Endometrial microvascular endothelial cells (primary cell): ENCODE measurements around the gene TRAPPC12. TPM values are rescaled to one million over a fixed set of nuclear protein-coding genes. Genes with fewer than 3 reads are reported as not detected.
"Not testable (repeated sequence)": the region's sequence is repeated elsewhere in the genome, so short reads cannot be mapped to it uniquely, and the experiment has no call there.

Experiments used
- in situ Hi-C: cut with HindIII; loops from 2 replicates; pipeline ENCODE4 v1.10.0; 2017; ENCODE audit warnings: low sequenced_read_pairs, low pct_unique_long_range_greater_than_20kb; ENCODE audit errors: inconsistent ontology term
- total RNA-seq: library from RNA; depleted of rRNA; stranded (reverse); fragments of >200 nt; gene quantifications from one replicate; pipeline ENCODE4 v1.2.3, GENCODE V29; 2015; ENCODE audit errors: inconsistent ontology term

The TRAPPC12 gene
- total RNA-seq, 1 donor from 2014 or later: 66.1 TPM

DNA sequence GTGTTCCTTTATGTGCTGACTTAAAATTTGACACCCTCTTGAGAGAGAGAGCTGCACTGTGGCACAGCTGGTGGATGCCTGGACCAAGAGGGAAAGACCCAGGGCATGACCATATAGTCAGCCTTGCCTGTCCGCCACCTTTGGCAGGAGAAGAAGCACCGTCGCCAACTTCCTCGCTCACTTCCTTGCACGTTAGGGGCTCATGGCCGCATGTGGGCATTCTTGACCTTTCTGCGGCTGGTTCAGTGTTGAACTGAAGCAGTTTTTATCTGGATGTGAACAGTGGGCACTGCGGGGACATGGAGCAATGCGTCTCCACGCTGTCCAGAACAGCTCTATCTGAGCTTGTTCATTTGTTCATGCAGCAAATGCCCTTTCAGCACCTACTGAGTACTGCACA is 66.9 kb downstream of the TRAPPC12 start:
- in situ Hi-C loops: no loop called here

DNA sequence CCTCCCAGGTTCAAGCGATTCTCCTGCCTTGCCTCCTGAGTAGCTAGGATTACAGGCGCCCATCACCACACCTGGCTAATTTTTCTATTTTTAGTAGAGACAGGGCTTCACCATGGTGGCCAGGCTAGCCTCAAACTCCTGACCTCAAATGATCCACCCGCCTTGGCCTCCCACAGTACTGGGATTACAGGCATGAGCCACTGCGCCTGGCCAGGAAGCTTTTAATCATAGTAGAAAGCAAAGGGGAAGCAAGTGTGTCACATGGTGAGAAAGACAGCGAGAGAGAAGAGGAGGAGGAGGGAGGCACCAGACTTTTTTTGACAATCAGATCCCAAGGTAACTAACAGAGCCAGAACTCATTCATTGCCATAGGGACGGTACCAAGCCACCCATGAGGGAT is 67.7 kb downstream of the TRAPPC12 start:
- in situ Hi-C loops: not testable (repeated sequence)

DNA sequence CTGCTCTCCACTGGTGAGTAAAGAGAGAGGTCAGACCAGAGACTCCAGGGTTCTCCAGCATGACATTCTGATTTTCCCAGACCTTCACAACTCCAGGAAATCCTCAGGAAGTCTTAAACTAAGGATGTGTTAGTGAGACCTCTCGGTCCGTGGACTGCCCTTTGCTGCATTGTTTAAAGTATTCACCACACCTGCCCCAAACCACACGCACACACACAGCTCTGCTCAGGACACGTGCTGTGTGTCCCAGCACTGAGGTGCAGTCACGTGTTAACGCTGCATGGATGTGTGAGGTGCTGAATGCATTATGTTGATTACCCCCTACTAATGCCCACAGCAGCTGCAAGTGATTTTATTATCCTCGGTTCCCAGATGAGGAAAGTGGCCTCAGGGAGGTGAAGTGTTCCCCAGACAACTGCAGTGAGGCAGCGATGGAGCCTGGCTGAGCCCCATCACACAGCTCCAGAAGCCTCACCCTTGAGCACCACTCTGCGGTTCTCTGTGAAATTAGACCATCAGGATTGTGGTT is 68.4 kb downstream of the TRAPPC12 start:
- in situ Hi-C loops: no loop called here

- in situ Hi-C loops: not testable (repeated sequence)
Observed at GRCh38 chr2:3448441-3448911, 69.0 kb downstream of the TRAPPC12 start.

GRCh38 chr2:3449086-3449485 is 69.6 kb downstream of the TRAPPC12 start:
- in situ Hi-C loops: no loop called here

- in situ Hi-C loops: no loop called here
Observed at GRCh38 chr2:3449936-3450335, 70.4 kb downstream of the TRAPPC12 start.

DNA sequence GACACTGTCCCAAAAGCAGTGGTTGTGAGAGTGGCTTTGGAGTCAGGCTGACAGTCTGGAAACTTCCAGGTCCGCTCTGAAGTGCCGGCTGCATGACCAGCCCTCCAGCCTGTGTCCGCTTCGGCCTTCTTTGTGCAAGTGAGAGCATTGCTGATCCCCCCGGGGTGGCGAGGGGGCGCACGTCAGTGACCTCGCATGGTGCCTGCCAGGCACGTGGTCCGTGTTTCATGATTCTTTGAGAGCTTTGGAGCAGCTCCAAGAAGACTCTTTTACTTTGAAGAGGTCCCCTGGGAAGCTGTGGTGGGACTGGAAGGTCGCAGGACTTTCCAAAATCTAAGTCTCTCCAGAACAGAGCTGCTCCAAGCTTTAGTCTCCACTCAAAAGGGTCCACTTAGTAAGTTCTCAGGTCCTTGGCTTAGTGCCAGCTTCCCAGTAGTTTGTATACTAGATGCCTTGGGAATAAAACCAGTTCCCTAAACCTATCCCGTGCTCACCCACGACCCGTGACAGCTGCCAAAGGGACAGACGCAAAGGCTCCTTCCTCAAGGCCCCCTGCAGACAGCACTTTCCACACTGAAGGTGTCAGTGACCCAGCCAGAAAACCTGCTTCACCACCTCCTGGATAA is 71.0 kb downstream of the TRAPPC12 start:
- in situ Hi-C loops: no loop called here

GRCh38 chr2:3451169-3451568 is 71.7 kb downstream of the TRAPPC12 start:
- in situ Hi-C loops: no loop called here

- in situ Hi-C loops: no loop called here
Observed at GRCh38 chr2:3451926-3452671, 72.6 kb downstream of the TRAPPC12 start.

GRCh38 chr2:3453190-3453999 is 73.9 kb downstream of the TRAPPC12 start:
- in situ Hi-C loops: no loop called here

DNA sequence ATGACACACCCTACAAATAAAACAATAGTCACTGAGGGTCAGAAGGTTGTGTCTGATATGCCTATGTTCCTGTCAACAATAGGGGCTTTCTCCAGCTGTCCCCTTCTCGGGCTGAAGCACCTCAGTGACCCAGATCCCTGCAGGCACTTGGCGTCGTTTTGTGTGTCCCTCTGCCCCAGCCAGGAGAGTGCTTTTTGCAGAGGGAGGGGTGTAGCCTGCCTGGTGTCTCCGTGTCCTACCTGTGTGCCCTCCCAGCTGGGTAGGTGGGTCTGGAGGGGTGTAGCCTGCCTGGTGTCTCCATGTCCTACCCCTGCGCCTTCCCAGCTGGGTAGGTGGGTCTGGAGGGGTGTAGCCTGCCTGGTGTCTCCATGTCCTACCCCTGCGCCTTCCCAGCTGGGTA is 74.5 kb downstream of the TRAPPC12 start:
- in situ Hi-C loops: not testable (repeated sequence)

DNA sequence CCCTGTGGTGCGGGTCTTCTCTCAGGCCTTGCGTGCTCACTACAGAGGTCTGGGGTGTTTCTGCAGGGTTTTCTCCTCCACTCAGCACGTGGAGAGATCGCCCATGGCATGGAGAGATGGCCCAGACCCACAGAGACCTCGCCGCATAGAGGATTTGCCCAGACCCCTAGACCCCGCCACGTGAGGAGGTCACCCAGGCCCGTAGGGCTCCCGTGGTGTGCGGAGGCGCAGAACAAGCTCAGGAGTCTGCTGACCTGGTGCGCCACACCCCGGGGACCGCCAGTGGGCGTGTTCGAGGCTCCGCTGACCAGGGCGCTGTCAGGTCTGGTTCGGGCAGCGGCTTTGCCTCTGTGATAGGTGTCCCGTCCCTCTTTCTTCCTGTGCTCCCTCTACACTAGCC is 75.3 kb downstream of the TRAPPC12 start:
- in situ Hi-C loops: no loop called here

GRCh38 chr2:3456125-3456524 is 76.6 kb downstream of the TRAPPC12 start:
- in situ Hi-C loops: no loop called here

DNA sequence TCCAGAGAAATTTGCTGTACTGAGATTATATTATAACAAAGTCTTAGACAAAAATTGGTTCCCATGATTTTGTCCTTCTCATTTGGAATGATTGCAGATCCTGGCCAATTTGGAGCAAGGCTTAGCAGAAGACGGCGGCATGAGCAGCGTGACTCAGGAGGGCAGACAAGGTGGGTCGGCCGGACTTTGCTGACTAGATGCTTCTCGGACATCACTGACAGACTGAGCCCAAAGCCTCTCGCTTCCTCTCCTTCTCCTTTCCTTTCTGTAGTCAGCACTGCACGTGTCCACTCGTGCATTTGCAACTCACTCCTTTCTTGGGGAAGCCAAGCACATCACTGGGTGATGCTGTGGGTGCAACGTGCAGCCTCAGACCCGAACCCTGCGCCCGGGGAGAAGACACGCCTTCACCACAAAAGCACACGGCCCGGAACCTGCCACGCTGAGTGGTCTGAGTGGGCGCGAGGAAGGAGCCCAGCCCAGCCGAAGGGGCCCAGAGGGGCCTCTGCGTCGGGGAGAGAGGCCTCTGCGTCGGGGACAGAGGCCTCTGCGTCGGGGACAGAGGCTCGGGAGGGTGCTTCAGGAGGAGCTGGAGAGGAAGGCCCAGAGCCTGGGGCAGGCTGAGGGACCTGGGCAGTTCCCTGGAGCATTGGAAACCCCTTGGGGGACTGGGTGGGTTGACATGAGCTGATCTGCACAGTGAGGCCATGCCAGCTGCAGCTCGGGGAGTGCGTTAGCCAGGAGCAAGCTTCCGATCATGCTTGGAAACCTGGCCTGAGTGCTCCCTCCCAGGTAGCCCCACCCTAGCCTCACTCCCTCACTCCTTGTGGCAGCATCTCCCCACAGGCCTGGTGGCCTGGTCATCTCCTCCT is 78.3 kb downstream of the TRAPPC12 start:
- in situ Hi-C loops: no loop called here

DNA sequence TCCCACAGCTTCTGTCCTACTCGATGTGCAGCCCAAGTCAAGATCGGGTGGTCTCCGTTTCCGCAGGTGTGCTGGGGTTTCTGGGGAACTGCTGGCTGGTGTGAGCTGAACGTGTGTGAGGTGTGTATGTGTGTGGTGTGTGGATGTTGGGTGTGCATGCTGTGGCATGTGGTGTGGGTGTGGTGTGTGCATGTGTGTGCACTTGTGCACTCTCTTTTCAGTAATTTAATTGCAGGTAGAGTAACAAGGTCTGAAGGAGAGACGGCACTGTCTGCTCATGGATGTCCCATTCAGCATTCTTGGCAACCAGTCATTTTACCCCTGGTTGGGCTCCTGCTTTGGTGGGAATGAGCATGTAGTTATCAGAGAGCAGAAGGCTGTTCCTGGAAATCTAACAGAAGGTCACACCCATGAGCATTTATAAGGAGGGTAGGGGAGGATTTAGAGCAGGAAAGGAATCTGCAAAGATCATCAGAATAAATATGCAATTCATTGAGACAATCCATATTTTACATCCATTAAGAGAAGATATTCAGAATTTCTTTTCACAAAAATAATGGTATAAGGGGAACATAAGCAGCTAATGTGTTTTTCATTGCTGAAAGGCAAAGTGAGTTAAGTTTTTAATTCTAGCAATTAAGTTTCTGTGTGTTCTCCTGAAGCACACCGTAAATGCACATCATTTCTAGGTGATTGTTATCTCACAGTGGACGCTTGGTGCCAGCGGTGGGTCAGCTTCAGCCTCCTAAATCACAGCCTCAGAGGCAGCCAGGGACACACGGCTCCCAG is 79.1 kb downstream of the TRAPPC12 start:
- in situ Hi-C loops: no loop called here

DNA sequence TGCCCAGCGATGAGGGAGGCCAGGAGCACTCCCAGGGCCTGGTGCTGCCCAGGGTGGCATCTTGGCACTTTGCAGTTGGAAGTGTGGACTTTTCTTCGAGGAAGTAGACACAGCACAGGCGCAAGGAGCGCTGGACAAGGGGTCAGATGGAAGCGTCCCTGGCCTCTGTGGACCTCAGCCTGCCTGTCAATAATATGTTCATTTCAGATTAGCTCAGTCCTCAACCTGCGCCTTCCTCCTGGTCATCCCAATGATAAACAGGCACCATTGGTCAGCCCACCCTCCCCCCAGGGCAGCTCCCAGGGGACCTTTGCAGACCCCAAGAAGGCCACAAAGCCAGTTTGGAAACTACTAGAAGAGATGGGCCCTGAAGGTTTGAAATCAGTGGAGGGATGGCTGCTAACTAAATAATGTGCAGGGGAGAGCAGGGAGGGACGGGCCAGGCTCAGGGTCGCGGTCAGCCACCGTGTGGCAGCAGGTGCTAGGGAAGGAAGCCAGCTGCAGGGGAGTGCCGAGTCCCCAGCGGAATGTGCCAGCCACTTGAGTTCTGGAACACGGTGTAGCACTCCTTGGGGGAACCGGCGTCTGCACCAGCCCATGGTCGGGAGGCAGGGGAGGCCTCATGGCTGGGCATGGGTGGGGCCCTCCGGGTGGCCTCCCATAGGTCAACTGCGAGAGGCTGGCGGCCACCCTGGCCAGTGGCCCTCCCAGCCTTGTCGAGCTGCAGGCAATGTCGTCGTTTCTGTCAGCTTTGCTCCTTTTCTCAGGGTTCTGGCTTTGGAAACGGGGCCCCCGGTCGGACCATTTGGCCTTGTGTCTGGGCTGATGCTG is 79.9 kb downstream of the TRAPPC12 start:
- in situ Hi-C loops: no loop called here

DNA sequence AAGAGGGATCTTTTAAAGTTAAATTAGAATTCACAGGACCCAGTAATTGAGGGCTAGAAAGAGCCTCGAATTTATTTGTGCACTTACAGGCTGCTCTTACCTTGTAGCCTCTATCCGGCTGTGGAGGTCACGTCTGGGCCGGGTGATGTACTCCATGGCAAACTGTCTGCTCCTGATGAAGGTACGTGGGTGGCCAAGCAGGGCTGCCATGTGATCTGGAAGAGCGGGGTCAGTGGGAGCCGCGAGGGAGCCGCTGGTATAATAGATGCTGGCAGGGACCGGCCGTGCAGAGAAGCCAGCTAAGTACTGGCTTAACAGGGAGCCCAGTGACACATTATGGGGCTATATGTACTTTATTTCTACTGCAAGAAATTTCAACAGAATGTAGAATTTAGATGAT is 80.7 kb downstream of the TRAPPC12 start:
- in situ Hi-C loops: no loop called here
